Measurements from ENCODE around the gene CHURC1. TPM values are rescaled to one million over a fixed set of nuclear protein-coding genes. Genes with fewer than 3 reads are reported as not detected.

CHURC1 gene
- total and polyA plus RNA-seq, 2 of the 13 experiments (the other 11 are each of a cell fraction or from before 2014, with no cell fraction given), result 41.1 to 74.4 TPM

GRCh38 chr14:64979336-64980074, 65.2 kb downstream of the CHURC1 start:
- H3K27ac ChIP-seq (ENCODE audit: extremely low read length, insufficient read depth, low read length), result peak overlapping the region; percentile 20
- no peaks in the 10 kb centered on the region for H3K27me3 ChIP-seq (ENCODE audit: control insufficient read depth in 1 of 2, insufficient read depth in 2 of 2, low read length in 2 of 2)
- H3K36me3 ChIP-seq (replicated peaks in 1 of 2; ENCODE audit: control insufficient read depth in 1 of 2, insufficient read depth in 2 of 2, low read length in 2 of 2), result no peaks in the 10 kb centered on the region
- peak; percentile 60 for ATAC-seq
- FAIRE-seq, result no peak
- 66% methylated on average over 5 of the region's 5 CpGs for WGBS (ENCODE audit: low lambda C conversion rate)
- no peaks in the 10 kb centered on the region for H4K20me1 ChIP-seq (ENCODE audit: insufficient read depth, low read length)
- H3K4me2 ChIP-seq (ENCODE audit: low read depth, low read length), result peak overlapping the region; percentile 5
- H3K9me3 ChIP-seq (ENCODE audit: low read length), result no peaks in the 10 kb centered on the region
- H3K4me3 ChIP-seq (replicated peaks in 1 of 3; ENCODE audit: insufficient read depth in 1 of 3, low read depth in 2 of 3, low read length in 3 of 3), result no peak overlapping the region
- CTCF ChIA-PET (ENCODE audit: low intra/inter-chr PET ratio, low total read pairs), result no interaction called here
- peak overlapping the region; percentile 1; the same call in 1 of the 2 replicates for H3K9ac ChIP-seq (ENCODE audit: insufficient read depth, low read depth, low read length)
- POLR2A ChIA-PET, result interaction anchor here (0.9 to 1.0 kb wide), 2 partner anchors 31 to 38 kb away, joined by 3 read pairs; no protein-coding TSS in a partner anchor
- no peak for DNase-seq (ENCODE audit: low spot score)
- peaks cover 39% of the 10 kb centered on the region for H3K4me1 ChIP-seq (ENCODE audit: insufficient read depth, low read length)
- BruUV-seq (replicated peaks), result no TSS peak
- in situ Hi-C loops (cut with HindIII; ENCODE audit: extremely low pct_ligation_motif_present, low pct_unique_long_range_greater_than_20kb), result loop anchor here (10.0 kb wide), 1 partner anchor 155 kb away; no protein-coding TSS in a partner anchor
- no peak overlapping the region for H2AFZ ChIP-seq (ENCODE audit: low read length)
- intact Hi-C loops (cut with micrococcal nuclease; ENCODE audit: unreplicated experiment), result loop anchor here (5.0 kb wide), 1 partner anchor 177 kb away; no protein-coding TSS in a partner anchor
- H3K79me2 ChIP-seq (ENCODE audit: insufficient read depth, low read length), result no peaks in the 10 kb centered on the region
- TF ChIP-seq ARID5B (CRISPR knock-in tag; IDR thresholded peaks at IDR 0.05) (peak; percentile 26; the same call in 1 of the 2 replicates), NKX3-1 (CRISPR knock-in tag; IDR thresholded peaks at IDR 0.05) (no peak), RERE (CRISPR knock-in tag; IDR thresholded peaks at IDR 0.05; ENCODE audit: low read depth) (no peak), HNF1A (IDR thresholded peaks at IDR 0.05; ENCODE audit: low read depth) (peak; percentile 17; the same call in 1 of the 2 replicates), HNF1A (CRISPR knock-in tag; IDR thresholded peaks at IDR 0.05; ENCODE audit: borderline replicate concordance) (no peak), HOXA5 (CRISPR knock-in tag; IDR thresholded peaks at IDR 0.05) (no peak), ATF7-NPFF (CRISPR knock-in tag; IDR thresholded peaks at IDR 0.05; ENCODE audit: low read depth) (no peak), FLYWCH1 (CRISPR knock-in tag; IDR thresholded peaks at IDR 0.05) (no peak), TSC22D2 (CRISPR knock-in tag; IDR thresholded peaks at IDR 0.05; ENCODE audit: borderline replicate concordance) (no peak)
